IPS-18a (cell line): ENCODE measurements around the gene TNFRSF8.

Source experiments
- H3K27ac ChIP-seq: one replicate; pipeline ENCODE4 v1.5.1; 2013; ENCODE audit warnings: low read length
- H3K27me3 ChIP-seq: one replicate; pipeline ENCODE4 v1.6.1; 2013; ENCODE audit warnings: mild to moderate bottlenecking, low read length; ENCODE audit not compliant: control insufficient read depth, insufficient read depth
- H3K36me3 ChIP-seq: one replicate; pipeline ENCODE4 v1.6.1; 2013; ENCODE audit warnings: low read depth, low read length; ENCODE audit not compliant: control insufficient read depth
- H3K4me1 ChIP-seq: one replicate; pipeline ENCODE4 v1.6.1; 2013; ENCODE audit warnings: low read depth, low read length; ENCODE audit not compliant: control insufficient read depth
- H3K4me3 ChIP-seq: one replicate; pipeline ENCODE4 v1.5.1; 2013; ENCODE audit warnings: low read length
- H3K9ac ChIP-seq: one replicate; pipeline ENCODE4 v1.6.1; 2013; ENCODE audit warnings: mild to moderate bottlenecking, low read length, moderate library complexity
- H3K9me3 ChIP-seq: one replicate; pipeline ENCODE4 v1.6.1; 2013; ENCODE audit warnings: low read depth, low read length; ENCODE audit not compliant: control insufficient read depth

The TNFRSF8 gene

GRCh38 chr1:12130466-12131130 is 67.5 kb downstream of the TNFRSF8 start:
- no peaks in the 10 kb centered on the region for H3K27me3 ChIP-seq
- no peaks in the 10 kb centered on the region for H3K9me3 ChIP-seq
- H3K27ac ChIP-seq = no peak overlapping the region
- H3K9ac ChIP-seq = no peak overlapping the region
- no peak overlapping the region for H3K4me3 ChIP-seq
- H3K4me1 ChIP-seq = no peaks in the 10 kb centered on the region
- peaks cover 6% of the 10 kb centered on the region for H3K36me3 ChIP-seq

- Histone ChIP-seq H3K4me1 (no peaks in the 10 kb centered on the region), H3K27ac (no peak overlapping the region), H3K27me3 (no peaks in the 10 kb centered on the region), H3K36me3 (peaks cover 3% of the 10 kb centered on the region), H3K9ac (no peak overlapping the region), H3K9me3 (no peaks in the 10 kb centered on the region), H3K4me3 (no peak overlapping the region)
These were observed 69.0 kb downstream of the TNFRSF8 start for GRCh38 chr1:12132078-12132477.

GRCh38 chr1:12134716-12135115 is 71.6 kb downstream of the TNFRSF8 start:
- no peaks in the 10 kb centered on the region for H3K27me3 ChIP-seq
- no peak overlapping the region for H3K9ac ChIP-seq
- H3K36me3 ChIP-seq = no peaks in the 10 kb centered on the region
- no peaks in the 10 kb centered on the region for H3K9me3 ChIP-seq
- H3K27ac ChIP-seq = no peak overlapping the region
- H3K4me3 ChIP-seq = no peak overlapping the region
- H3K4me1 ChIP-seq = no peaks in the 10 kb centered on the region

GRCh38 chr1:12135612-12136011 is 72.5 kb downstream of the TNFRSF8 start:
- H3K4me1 ChIP-seq = no peaks in the 10 kb centered on the region

GRCh38 chr1:12136916-12137610 is 74.0 kb downstream of the TNFRSF8 start:
- Histone ChIP-seq H3K36me3 (no peaks in the 10 kb centered on the region), H3K27me3 (no peaks in the 10 kb centered on the region), H3K9me3 (no peaks in the 10 kb centered on the region), H3K4me1 (no peaks in the 10 kb centered on the region), H3K27ac (no peak overlapping the region), H3K9ac (no peak overlapping the region), H3K4me3 (no peak overlapping the region)

More at GRCh38 chr1:12135612-12136011, 72.5 kb downstream of the TNFRSF8 start:
- Histone ChIP-seq H3K4me3 (no peak overlapping the region), H3K27me3 (no peaks in the 10 kb centered on the region), H3K27ac (no peak overlapping the region), H3K9me3 (no peaks in the 10 kb centered on the region), H3K9ac (no peak overlapping the region), H3K36me3 (no peaks in the 10 kb centered on the region)

GRCh38 chr1:12138196-12139168 is 75.4 kb downstream of the TNFRSF8 start:
- Histone ChIP-seq H3K27me3 (no peaks in the 10 kb centered on the region), H3K4me3 (no peak overlapping the region), H3K27ac (no peak overlapping the region), H3K9ac (no peak overlapping the region), H3K9me3 (no peaks in the 10 kb centered on the region), H3K36me3 (no peaks in the 10 kb centered on the region), H3K4me1 (no peaks in the 10 kb centered on the region)

GRCh38 chr1:12140016-12140415 is 76.9 kb downstream of the TNFRSF8 start:
- H3K27me3 ChIP-seq = no peaks in the 10 kb centered on the region
- no peak overlapping the region for H3K27ac ChIP-seq
- no peaks in the 10 kb centered on the region for H3K9me3 ChIP-seq
- H3K9ac ChIP-seq = no peak overlapping the region
- H3K36me3 ChIP-seq = no peaks in the 10 kb centered on the region
- H3K4me3 ChIP-seq = no peak overlapping the region
- H3K4me1 ChIP-seq = no peaks in the 10 kb centered on the region

- Histone ChIP-seq H3K27ac (no peak overlapping the region), H3K9me3 (no peaks in the 10 kb centered on the region), H3K4me1 (no peaks in the 10 kb centered on the region), H3K27me3 (no peaks in the 10 kb centered on the region), H3K4me3 (no peak overlapping the region), H3K9ac (no peak overlapping the region), H3K36me3 (no peaks in the 10 kb centered on the region)
These were observed 77.5 kb downstream of the TNFRSF8 start for GRCh38 chr1:12140515-12141162.

GRCh38 chr1:12141163-12141850 is 78.2 kb downstream of the TNFRSF8 start:
- no peaks in the 10 kb centered on the region for H3K27me3 ChIP-seq
- H3K9ac ChIP-seq = no peak overlapping the region
- no peaks in the 10 kb centered on the region for H3K9me3 ChIP-seq
- no peak overlapping the region for H3K27ac ChIP-seq
- H3K4me3 ChIP-seq = no peak overlapping the region
- no peaks in the 10 kb centered on the region for H3K36me3 ChIP-seq
- no peaks in the 10 kb centered on the region for H3K4me1 ChIP-seq

- Histone ChIP-seq H3K27me3 (no peaks in the 10 kb centered on the region), H3K9me3 (no peaks in the 10 kb centered on the region), H3K9ac (no peak overlapping the region), H3K4me3 (no peak overlapping the region), H3K4me1 (peaks cover 5% of the 10 kb centered on the region), H3K36me3 (no peaks in the 10 kb centered on the region), H3K27ac (no peak overlapping the region)
These were observed 79.2 kb downstream of the TNFRSF8 start for GRCh38 chr1:12142141-12142823.
